ENCODE results near the gene ZG16.

GRCh38 chr16:29736764-29737163 lies 41.3 kb upstream of the ZG16 start:
- no peak for TF ChIP-seq CTCF (IDR thresholded peaks at IDR 0.05; ENCODE audit: low read depth, low read length, missing input control)
- no peak for TF ChIP-seq RAD21 (IDR thresholded peaks at IDR 0.05)
- no peak for TF ChIP-seq HNF4A (conservative IDR thresholded peaks at IDR 0.05)
- no peak for TF ChIP-seq TAF1 (conservative IDR thresholded peaks at IDR 0.05)
- TF ChIP-seq YY1 (IDR thresholded peaks at IDR 0.05) = no peak
- no peak for TF ChIP-seq RXRA (IDR thresholded peaks at IDR 0.05)
- no peak for TF ChIP-seq REST (IDR thresholded peaks at IDR 0.05)
- no peak for TF ChIP-seq MAX (IDR thresholded peaks at IDR 0.05)
- no peak for TF ChIP-seq EGR1 (IDR thresholded peaks at IDR 0.05; ENCODE audit: low read depth in 2 of 2)
- no peak for TF ChIP-seq JUND (IDR thresholded peaks at IDR 0.05)
- TF ChIP-seq, protein P1, sequence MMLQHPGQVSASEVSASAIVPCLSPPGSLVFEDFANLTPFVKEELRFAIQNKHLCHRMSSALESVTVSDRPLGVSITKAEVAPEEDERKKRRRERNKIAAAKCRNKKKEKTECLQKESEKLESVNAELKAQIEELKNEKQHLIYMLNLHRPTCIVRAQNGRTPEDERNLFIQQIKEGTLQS (IDR thresholded peaks at IDR 0.05) = no peak
- no peak for TF ChIP-seq NR2F2 (IDR thresholded peaks at IDR 0.05)
- no peak for TF ChIP-seq ZBTB33 (IDR thresholded peaks at IDR 0.05)
- TF ChIP-seq FOXA2 (IDR thresholded peaks at IDR 0.05) = no peak

All from liver (tissue), 3 donors.